ENCODE results near the gene PRKCE. TPM values are rescaled to one million over a fixed set of nuclear protein-coding genes. Genes with fewer than 3 reads are reported as not detected.

The PRKCE gene
- total RNA-seq, 2 experiments from 2014 or later = 12.5 to 13.6 TPM

- Mint-ChIP-seq H3K27ac (no peak overlapping the region), H3K36me3 (no peaks in the 10 kb centered on the region), H3K27me3 (no peaks in the 10 kb centered on the region), H3K9me3 (no peaks in the 10 kb centered on the region), H3K4me1 (ENCODE audit: low read depth) (peaks cover 20% of the 10 kb centered on the region), H3K4me3 (no peak overlapping the region)
- CTCF ChIA-PET = no interaction called here
- no peak for DNase-seq
- POLR2A ChIA-PET = no interaction called here
- intact Hi-C loops (cut with micrococcal nuclease) = no loop called here
Observed at GRCh38 chr2:45754131-45755010, 102.9 kb downstream of the PRKCE start.

GRCh38 chr2:45755585-45756335, 104.3 kb downstream of the PRKCE start:
- DNase-seq = no peak
- intact Hi-C loops (cut with micrococcal nuclease) = no loop called here
- no peak overlapping the region for H3K27ac Mint-ChIP-seq
- peaks cover 7% of the 10 kb centered on the region for H3K4me1 Mint-ChIP-seq (ENCODE audit: low read depth)
- no peaks in the 10 kb centered on the region for H3K27me3 Mint-ChIP-seq
- CTCF ChIA-PET = no interaction called here
- H3K4me3 Mint-ChIP-seq = no peak overlapping the region
- H3K9me3 Mint-ChIP-seq = no peaks in the 10 kb centered on the region
- H3K36me3 Mint-ChIP-seq = no peaks in the 10 kb centered on the region
- POLR2A ChIA-PET = no interaction called here

- Mint-ChIP-seq H3K27ac (no peak overlapping the region), H3K27me3 (no peaks in the 10 kb centered on the region), H3K4me1 (ENCODE audit: low read depth) (no peaks in the 10 kb centered on the region), H3K9me3 (no peaks in the 10 kb centered on the region), H3K4me3 (no peak overlapping the region), H3K36me3 (no peaks in the 10 kb centered on the region)
- ChIA-PET POLR2A (no interaction called here), CTCF (no interaction called here)
- no peak for DNase-seq
- intact Hi-C loops (cut with micrococcal nuclease) = no loop called here
Observed at GRCh38 chr2:45758018-45758417, 106.5 kb downstream of the PRKCE start.

GRCh38 chr2:45759310-45759851, 107.9 kb downstream of the PRKCE start:
- Mint-ChIP-seq H3K27me3 (no peaks in the 10 kb centered on the region), H3K36me3 (no peaks in the 10 kb centered on the region), H3K27ac (no peak overlapping the region), H3K9me3 (no peaks in the 10 kb centered on the region), H3K4me1 (ENCODE audit: low read depth) (no peaks in the 10 kb centered on the region), H3K4me3 (no peak overlapping the region)
- POLR2A ChIA-PET = no interaction called here
- intact Hi-C loops (cut with micrococcal nuclease) = no loop called here
- CTCF ChIA-PET = interaction anchor here (1.2 to 1.7 kb wide), 2 partner anchors 16 to 19 kb away, joined by 3 to 5 read pairs; no protein-coding TSS in a partner anchor
- no peak for DNase-seq

- H3K4me1 Mint-ChIP-seq (ENCODE audit: low read depth) = no peaks in the 10 kb centered on the region
- DNase-seq = no peak
- H3K27me3 Mint-ChIP-seq = no peaks in the 10 kb centered on the region
- no peaks in the 10 kb centered on the region for H3K9me3 Mint-ChIP-seq
- H3K27ac Mint-ChIP-seq = no peak overlapping the region
- intact Hi-C loops (cut with micrococcal nuclease) = no loop called here
- H3K4me3 Mint-ChIP-seq = no peak overlapping the region
- no peaks in the 10 kb centered on the region for H3K36me3 Mint-ChIP-seq
- POLR2A ChIA-PET = no interaction called here
- CTCF ChIA-PET = interaction anchor here (2.0 kb wide), 1 partner anchor 18 kb away, joined by 6 read pairs; no protein-coding TSS in a partner anchor
Observed at GRCh38 chr2:45761635-45762034, 110.2 kb downstream of the PRKCE start.

GRCh38 chr2:45763255-45763654, 111.8 kb downstream of the PRKCE start:
- H3K36me3 Mint-ChIP-seq = no peaks in the 10 kb centered on the region
- ChIA-PET POLR2A (no interaction called here), CTCF (no interaction called here)
- no peak for DNase-seq
- no peaks in the 10 kb centered on the region for H3K4me1 Mint-ChIP-seq (ENCODE audit: low read depth)
- no peak overlapping the region for H3K27ac Mint-ChIP-seq
- H3K4me3 Mint-ChIP-seq = no peak overlapping the region
- no peaks in the 10 kb centered on the region for H3K27me3 Mint-ChIP-seq
- no peaks in the 10 kb centered on the region for H3K9me3 Mint-ChIP-seq
- intact Hi-C loops (cut with micrococcal nuclease) = no loop called here

- Mint-ChIP-seq H3K4me3 (no peak overlapping the region), H3K4me1 (ENCODE audit: low read depth) (no peaks in the 10 kb centered on the region), H3K27ac (no peak overlapping the region), H3K27me3 (no peaks in the 10 kb centered on the region), H3K9me3 (no peaks in the 10 kb centered on the region), H3K36me3 (no peaks in the 10 kb centered on the region)
- intact Hi-C loops (cut with micrococcal nuclease) = no loop called here
- DNase-seq = no peak
- CTCF ChIA-PET = no interaction called here
- POLR2A ChIA-PET = no interaction called here
Observed at GRCh38 chr2:45763797-45764196, 112.3 kb downstream of the PRKCE start.

GRCh38 chr2:45765007-45765727, 113.7 kb downstream of the PRKCE start:
- ChIA-PET CTCF (interaction anchor here (1.2 kb wide), 1 partner anchor 14 kb away, joined by 4 read pairs; no protein-coding TSS in a partner anchor), POLR2A (no interaction called here)
- Mint-ChIP-seq H3K27ac (no peak overlapping the region), H3K36me3 (no peaks in the 10 kb centered on the region), H3K4me3 (no peak overlapping the region), H3K9me3 (no peaks in the 10 kb centered on the region), H3K27me3 (no peaks in the 10 kb centered on the region), H3K4me1 (ENCODE audit: low read depth) (no peaks in the 10 kb centered on the region)
- DNase-seq = no peak
- intact Hi-C loops (cut with micrococcal nuclease) = no loop called here

- intact Hi-C loops (cut with micrococcal nuclease) = no loop called here
- H3K36me3 Mint-ChIP-seq = no peaks in the 10 kb centered on the region
- H3K27ac Mint-ChIP-seq = no peak overlapping the region
- H3K4me1 Mint-ChIP-seq (ENCODE audit: low read depth) = no peaks in the 10 kb centered on the region
- H3K9me3 Mint-ChIP-seq = no peaks in the 10 kb centered on the region
- no peak overlapping the region for H3K4me3 Mint-ChIP-seq
- CTCF ChIA-PET = no interaction called here
- H3K27me3 Mint-ChIP-seq = no peaks in the 10 kb centered on the region
- POLR2A ChIA-PET = no interaction called here
- DNase-seq = no peak
Observed at GRCh38 chr2:45765728-45766254, 114.3 kb downstream of the PRKCE start.

- ChIA-PET CTCF (interaction anchor here (1.8 kb wide), 1 partner anchor 10 kb away, joined by 6 read pairs; no protein-coding TSS in a partner anchor), POLR2A (no interaction called here)
Observed at GRCh38 chr2:45768208-45768607, 116.7 kb downstream of the PRKCE start.

GRCh38 chr2:45769056-45769455, 117.6 kb downstream of the PRKCE start:
- H3K27ac Mint-ChIP-seq = no peak overlapping the region
- intact Hi-C loops (cut with micrococcal nuclease) = no loop called here
- ChIA-PET CTCF (interaction anchor here (1.8 kb wide), 1 partner anchor 10 kb away, joined by 6 read pairs; no protein-coding TSS in a partner anchor), POLR2A (no interaction called here)
- no peak overlapping the region for H3K4me3 Mint-ChIP-seq
- no peaks in the 10 kb centered on the region for H3K36me3 Mint-ChIP-seq
- no peak for DNase-seq
- H3K27me3 Mint-ChIP-seq = no peaks in the 10 kb centered on the region
- H3K9me3 Mint-ChIP-seq = no peaks in the 10 kb centered on the region
- no peaks in the 10 kb centered on the region for H3K4me1 Mint-ChIP-seq (ENCODE audit: low read depth)

More at GRCh38 chr2:45768208-45768607, 116.7 kb downstream of the PRKCE start:
- intact Hi-C loops (cut with micrococcal nuclease) = no loop called here
- Mint-ChIP-seq H3K4me3 (no peak overlapping the region), H3K9me3 (no peaks in the 10 kb centered on the region), H3K4me1 (ENCODE audit: low read depth) (no peaks in the 10 kb centered on the region), H3K27ac (no peak overlapping the region), H3K36me3 (no peaks in the 10 kb centered on the region), H3K27me3 (no peaks in the 10 kb centered on the region)
- no peak for DNase-seq

All from activated CD4-positive, alpha-beta memory T cell treated with anti-CD3 and anti-CD28 coated beads for 36 hours (primary cell).